HUES48 (cell line): ENCODE data around the gene ECSCR.

Source experiments
- H3K27ac ChIP-seq: one replicate; pipeline ENCODE4 v1.7.0; 2013; ENCODE audit warnings: low read depth, low read length, inconsistent platforms
- H3K27me3 ChIP-seq: 2 replicates; pipeline ENCODE4 v1.6.1; 2013; ENCODE audit warnings: mild to moderate bottlenecking, low read length; ENCODE audit not compliant: control insufficient read depth, insufficient read depth
- H3K36me3 ChIP-seq: 2 replicates; pipeline ENCODE4 v1.6.1; 2013; ENCODE audit warnings: low read length; ENCODE audit not compliant: control insufficient read depth, insufficient read depth
- H3K4me1 ChIP-seq: 2 replicates; pipeline ENCODE4 v1.6.1; 2013; ENCODE audit warnings: mild to moderate bottlenecking, low read length; ENCODE audit not compliant: control insufficient read depth, insufficient read depth
- H3K4me3 ChIP-seq: 2 replicates; pipeline ENCODE4 v1.5.1; 2013; ENCODE audit warnings: mild to moderate bottlenecking, low read depth, low read length
- H3K9ac ChIP-seq: 2 replicates; pipeline ENCODE4 v1.6.1; 2013; ENCODE audit warnings: mild to moderate bottlenecking, low read depth, low read length, moderate library complexity
- H3K9me3 ChIP-seq: 2 replicates; pipeline ENCODE4 v1.6.1; 2013; ENCODE audit warnings: low read length; ENCODE audit not compliant: control insufficient read depth, insufficient read depth

ECSCR gene

GRCh38 chr5:139473105-139473504 lies 10.6 kb upstream of the ECSCR start:
- Histone ChIP-seq H3K4me3 (no peak overlapping the region), H3K27ac (peak overlapping the region; percentile 87), H3K36me3 (no peaks in the 10 kb centered on the region), H3K4me1 (peaks cover 22% of the 10 kb centered on the region), H3K9me3 (no peaks in the 10 kb centered on the region), H3K9ac (no peak overlapping the region), H3K27me3 (no peaks in the 10 kb centered on the region)

- no peaks in the 10 kb centered on the region for H3K36me3 ChIP-seq
- H3K9me3 ChIP-seq, result no peaks in the 10 kb centered on the region
- H3K4me3 ChIP-seq, result no peak overlapping the region
- H3K27ac ChIP-seq, result peak overlapping the region; percentile 87
- 0 out of 2 replicates have a peak overlapping the region, but pooled peaks have one; percentile 4 for H3K9ac ChIP-seq
- peaks cover 22% of the 10 kb centered on the region for H3K4me1 ChIP-seq
- H3K27me3 ChIP-seq, result no peaks in the 10 kb centered on the region
Observed at GRCh38 chr5:139472386-139473030, 10.0 kb upstream of the ECSCR start.

DNA sequence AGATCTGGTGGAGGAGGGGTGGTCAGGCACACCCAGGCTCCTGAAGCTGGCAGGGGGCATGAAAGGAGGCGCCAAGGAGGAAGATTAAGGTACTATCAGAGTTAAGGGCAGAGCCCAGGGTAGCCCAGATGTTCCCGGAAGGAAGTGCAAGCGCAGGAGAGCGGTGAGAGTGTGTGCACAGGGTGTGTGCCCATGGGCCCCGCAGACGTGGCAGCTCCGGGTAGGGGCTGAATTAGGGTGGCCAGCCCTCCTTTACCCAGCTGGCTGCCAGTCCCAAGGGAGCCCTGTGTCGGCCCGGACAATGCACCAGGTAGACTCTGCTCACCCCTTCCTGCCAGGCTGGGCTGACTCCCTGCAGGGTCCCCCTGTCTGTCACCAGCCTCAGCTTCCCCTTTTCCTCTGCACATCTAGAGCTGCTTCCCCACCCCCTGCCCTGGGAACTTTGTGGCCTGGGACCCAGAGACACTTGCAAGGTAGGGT lies 8.3 kb upstream of the ECSCR start, which contains the start of gene SMIM33:
Gene SMIM33, plus strand, starts transcription at position 184 of the 480 bp plus-strand sequence. Its CDS starts 118 bp downstream, at position 302.
- no peak within 1 kb of the TSS for H3K4me3 ChIP-seq

GRCh38 chr5:139468421-139468931 lies 5.9 kb upstream of the ECSCR start:
- Histone ChIP-seq H3K36me3 (no peaks in the 10 kb centered on the region), H3K9me3 (no peaks in the 10 kb centered on the region), H3K4me3 (no peak overlapping the region), H3K9ac (no peak overlapping the region), H3K27me3 (no peaks in the 10 kb centered on the region), H3K4me1 (peaks cover 15% of the 10 kb centered on the region), H3K27ac (no peak overlapping the region)

More for the DNA sequence above, 8.3 kb upstream of the ECSCR start, which contains the start of gene SMIM33:
- no peak within 1 kb of the TSS for H3K27ac ChIP-seq
- no peaks in the 10 kb centered on the region for H3K27me3 ChIP-seq
- no peaks in the 10 kb centered on the region for H3K9me3 ChIP-seq
- H3K9ac ChIP-seq, result no peak within 1 kb of the TSS
- H3K4me1 ChIP-seq, result peaks cover 22% of the 10 kb centered on the region
- H3K36me3 ChIP-seq, result no peaks in the 10 kb centered on the region

DNA sequence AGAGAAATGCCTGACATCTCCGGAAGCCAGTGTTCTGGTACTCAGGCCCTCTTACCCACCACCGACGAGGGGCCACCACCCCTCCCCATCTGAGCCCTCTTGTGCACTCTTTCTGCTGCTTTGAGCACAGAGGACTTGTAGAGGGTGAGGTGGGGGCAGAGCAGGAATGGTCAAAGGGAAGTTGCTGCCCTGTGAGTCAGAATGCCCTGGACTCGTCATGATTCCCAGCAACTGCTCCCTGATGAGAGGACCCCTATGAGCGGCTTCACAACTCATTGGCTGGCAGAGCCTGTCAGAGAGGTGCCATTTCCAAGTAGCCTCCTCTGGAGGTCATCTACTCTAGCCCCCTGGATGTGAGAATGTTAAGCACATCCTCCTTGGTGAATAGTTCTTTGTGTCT lies 845 bp downstream of the ECSCR start:
- Histone ChIP-seq H3K4me3 (no peak overlapping the region), H3K9ac (no peak overlapping the region), H3K9me3 (no peaks in the 10 kb centered on the region), H3K27ac (peak overlapping the region; percentile 53), H3K36me3 (no peaks in the 10 kb centered on the region), H3K4me1 (peaks cover 23% of the 10 kb centered on the region), H3K27me3 (no peaks in the 10 kb centered on the region)

GRCh38 chr5:139461176-139461575 lies 1.4 kb downstream of the ECSCR start:
- Histone ChIP-seq H3K4me3 (no peak overlapping the region), H3K9ac (no peak overlapping the region), H3K27ac (no peak overlapping the region)

GRCh38 chr5:139460455-139460854 lies 2.1 kb downstream of the ECSCR start:
- Histone ChIP-seq H3K4me3 (no peak overlapping the region), H3K9me3 (no peaks in the 10 kb centered on the region), H3K4me1 (peaks cover 23% of the 10 kb centered on the region), H3K27me3 (no peaks in the 10 kb centered on the region), H3K36me3 (no peaks in the 10 kb centered on the region), H3K9ac (no peak overlapping the region), H3K27ac (no peak overlapping the region)

More at GRCh38 chr5:139461176-139461575, 1.4 kb downstream of the ECSCR start:
- Histone ChIP-seq H3K27me3 (no peaks in the 10 kb centered on the region), H3K4me1 (peaks cover 23% of the 10 kb centered on the region), H3K36me3 (no peaks in the 10 kb centered on the region), H3K9me3 (no peaks in the 10 kb centered on the region)

DNA sequence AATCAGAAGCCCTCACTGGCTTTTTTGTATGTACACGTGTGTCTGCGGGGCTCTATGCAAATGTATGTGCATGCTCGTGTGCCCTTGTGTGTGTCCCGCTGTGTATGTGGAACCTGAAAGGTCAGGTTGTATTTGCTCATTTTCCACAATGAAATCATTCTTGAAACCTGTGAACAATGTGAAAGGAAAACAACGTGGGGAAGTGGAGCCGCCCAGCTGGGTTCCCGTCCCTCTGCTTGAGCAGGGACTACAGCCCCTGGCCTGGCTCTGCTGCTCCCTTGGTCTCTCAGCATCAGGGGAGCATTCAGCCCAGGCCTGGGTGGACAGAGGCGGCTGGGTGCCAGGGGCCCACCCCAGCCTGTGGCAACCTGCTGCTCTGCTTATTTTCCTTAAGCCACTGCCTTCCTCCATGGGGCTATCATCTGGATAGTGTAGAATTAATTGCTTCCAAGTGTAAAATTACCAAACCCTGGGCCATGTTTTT lies 3.0 kb downstream of the ECSCR start:
- no peak overlapping the region for H3K9ac ChIP-seq
- H3K36me3 ChIP-seq, result no peaks in the 10 kb centered on the region
- peaks cover 23% of the 10 kb centered on the region for H3K4me1 ChIP-seq
- H3K27me3 ChIP-seq, result no peaks in the 10 kb centered on the region
- no peak overlapping the region for H3K4me3 ChIP-seq
- H3K9me3 ChIP-seq, result no peaks in the 10 kb centered on the region
- no peak overlapping the region for H3K27ac ChIP-seq

- Histone ChIP-seq H3K27me3 (no peaks in the 10 kb centered on the region), H3K27ac (no peak overlapping the region), H3K9ac (no peak overlapping the region), H3K4me1 (peaks cover 23% of the 10 kb centered on the region), H3K36me3 (no peaks in the 10 kb centered on the region), H3K4me3 (no peak overlapping the region), H3K9me3 (no peaks in the 10 kb centered on the region)
Observed at GRCh38 chr5:139458580-139459407, 3.7 kb downstream of the ECSCR start.

- H3K4me1 ChIP-seq, result peaks cover 20% of the 10 kb centered on the region
- no peak overlapping the region for H3K4me3 ChIP-seq
- no peaks in the 10 kb centered on the region for H3K27me3 ChIP-seq
- H3K9me3 ChIP-seq, result no peaks in the 10 kb centered on the region
- H3K36me3 ChIP-seq, result no peaks in the 10 kb centered on the region
- no peak overlapping the region for H3K9ac ChIP-seq
- no peak overlapping the region for H3K27ac ChIP-seq
Observed at GRCh38 chr5:139457653-139458306, 4.8 kb downstream of the ECSCR start.
